HG02763 (cell line): ENCODE measurements around the gene LHX2.
A peak's percentile ranks its signal among the peaks of the same experiment; 100 is the strongest.
"Not testable (repeated sequence)": the region's sequence is repeated elsewhere in the genome, so short reads cannot be mapped to it uniquely, and the experiment has no call there.

Experiments
- ATAC-seq: cut with Tn5 transposase; IDR thresholded peaks from one replicate; pipeline ENCODE4 v1.9.1; 2021; ENCODE audit warnings: mild to moderate bottlenecking, moderate library complexity; ENCODE audit not compliant: unreplicated experiment

The LHX2 gene, protein sequence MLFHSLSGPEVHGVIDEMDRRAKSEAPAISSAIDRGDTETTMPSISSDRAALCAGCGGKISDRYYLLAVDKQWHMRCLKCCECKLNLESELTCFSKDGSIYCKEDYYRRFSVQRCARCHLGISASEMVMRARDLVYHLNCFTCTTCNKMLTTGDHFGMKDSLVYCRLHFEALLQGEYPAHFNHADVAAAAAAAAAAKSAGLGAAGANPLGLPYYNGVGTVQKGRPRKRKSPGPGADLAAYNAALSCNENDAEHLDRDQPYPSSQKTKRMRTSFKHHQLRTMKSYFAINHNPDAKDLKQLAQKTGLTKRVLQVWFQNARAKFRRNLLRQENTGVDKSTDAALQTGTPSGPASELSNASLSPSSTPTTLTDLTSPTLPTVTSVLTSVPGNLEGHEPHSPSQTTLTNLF

DNA sequence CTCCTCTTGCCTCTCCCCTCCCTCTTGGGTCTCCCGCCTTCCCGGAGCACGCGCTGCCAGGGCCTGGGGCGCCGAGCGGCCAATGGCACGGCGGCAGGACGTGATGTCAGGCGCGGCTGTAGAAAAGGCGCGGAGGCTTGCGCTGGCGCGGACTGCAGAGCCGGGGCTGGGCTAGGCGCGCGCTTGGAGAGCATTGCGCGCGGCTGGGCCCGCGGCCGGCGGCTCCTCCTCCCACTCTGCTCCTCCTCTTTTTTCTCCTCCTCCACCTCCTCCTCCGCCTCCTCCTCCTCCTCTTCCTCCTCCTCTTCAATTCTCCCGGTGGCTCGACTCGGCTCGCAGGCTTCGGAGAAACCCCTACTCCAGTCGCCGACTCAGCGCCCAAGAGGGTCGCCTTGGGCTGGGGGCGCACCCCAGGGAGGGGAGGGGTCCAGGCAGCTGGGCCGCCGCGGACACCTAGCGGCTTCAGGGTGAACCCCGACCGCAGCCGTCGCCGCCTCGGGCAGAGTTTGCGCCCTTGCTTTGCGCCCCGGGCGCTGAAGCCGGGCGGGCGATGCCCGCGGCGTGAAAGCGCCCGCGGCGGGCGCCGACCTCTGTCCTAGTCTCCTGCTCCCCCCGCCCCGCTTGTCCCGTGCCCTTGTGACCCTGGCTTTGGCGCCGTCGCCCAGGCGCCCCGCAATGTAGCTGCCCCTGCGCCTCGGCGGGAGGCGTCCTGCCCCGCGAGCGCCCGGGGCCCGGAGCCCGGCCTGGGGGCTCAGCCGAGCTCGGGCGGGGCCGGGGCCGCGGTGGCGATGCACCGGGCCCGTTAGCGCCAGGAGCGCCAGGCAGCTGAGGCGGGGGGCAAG lies at the start of gene LHX2:
Gene LHX2, plus strand, starts transcription at position 309 of the 842 bp plus-strand sequence. CDS start 581 bp downstream, outside the sequence.
- no peak for ATAC-seq

DNA sequence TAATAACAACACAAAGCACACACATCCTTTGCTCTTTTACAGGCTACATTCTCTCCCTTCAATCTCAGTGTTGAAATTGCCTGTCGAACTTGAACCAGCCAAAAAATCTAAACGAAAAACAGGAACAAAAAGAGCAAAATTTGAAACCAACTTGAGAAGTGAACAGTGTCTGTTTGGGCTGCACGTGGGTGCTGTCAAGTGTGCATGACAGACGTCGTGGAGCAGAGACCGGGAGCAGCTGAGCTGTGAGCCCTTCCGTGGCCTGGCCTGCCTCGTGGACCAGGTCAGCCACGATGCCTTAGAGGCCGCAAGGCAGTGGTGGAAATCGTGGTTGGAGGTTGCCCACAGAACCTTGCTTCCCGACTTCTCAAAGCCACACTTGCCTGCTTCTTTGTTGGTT lies 46.8 kb upstream of the LHX2 start:
- ATAC-seq: no peak

DNA sequence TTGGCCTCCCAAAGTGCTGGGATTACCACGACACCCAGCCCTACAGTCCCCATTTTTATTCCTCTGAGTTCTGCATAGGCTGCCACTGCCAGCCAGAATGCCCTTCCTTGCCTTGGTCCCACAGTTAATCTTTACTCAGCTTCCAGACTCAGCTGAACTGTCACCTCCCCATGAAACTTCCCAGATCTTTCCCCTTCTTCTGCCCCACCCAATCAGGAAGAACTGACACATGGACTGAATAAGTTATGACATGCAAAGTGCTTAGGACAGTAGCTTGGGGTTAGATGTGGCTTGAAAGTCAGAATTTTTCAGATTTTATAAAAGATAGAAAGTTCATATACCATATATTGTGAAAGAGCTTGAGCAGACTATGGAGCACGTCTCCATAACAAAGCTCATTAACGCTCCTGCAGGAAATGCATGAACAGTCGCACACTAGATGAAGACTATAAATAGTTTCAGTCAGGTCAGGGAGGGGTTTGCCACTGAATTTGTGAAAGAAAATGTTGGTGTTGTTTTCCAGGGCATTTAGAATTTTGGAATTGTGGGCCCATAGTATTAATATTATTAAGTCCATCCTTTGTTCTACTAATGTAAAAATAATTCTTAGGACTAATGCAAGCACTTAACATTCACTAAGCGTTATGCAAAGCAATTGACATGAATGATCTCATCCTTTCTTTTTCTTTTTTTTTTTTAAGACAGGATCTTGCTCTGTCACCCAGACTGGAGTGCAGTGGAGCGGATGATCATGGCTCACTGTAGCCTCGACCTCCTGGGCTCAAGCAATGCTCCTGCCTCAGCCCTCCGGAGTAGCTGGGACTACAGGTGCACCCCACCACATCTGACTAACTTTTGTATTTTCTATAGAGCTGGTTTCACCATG lies 45.5 kb upstream of the LHX2 start:
- ATAC-seq: no peak

DNA sequence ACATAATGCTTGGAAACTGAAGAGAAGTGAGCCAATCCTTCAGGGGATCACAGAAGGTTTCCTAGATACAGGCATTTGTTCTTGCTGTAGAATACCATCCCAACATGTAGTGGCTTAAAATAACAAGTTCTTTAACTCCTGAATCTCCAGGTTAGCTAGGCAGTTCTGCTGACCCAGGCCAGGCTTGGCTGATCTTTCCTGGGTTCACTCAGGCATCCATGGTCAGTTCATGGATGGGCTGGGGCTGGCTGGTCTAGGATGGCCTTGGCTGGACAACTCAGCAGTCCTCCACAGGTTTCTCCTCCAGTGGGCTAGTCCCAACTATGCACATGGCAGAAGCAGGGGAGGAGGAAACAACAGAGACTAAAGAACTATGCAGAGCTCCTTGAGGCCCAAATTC lies 44.2 kb upstream of the LHX2 start:
- no peak for ATAC-seq

DNA sequence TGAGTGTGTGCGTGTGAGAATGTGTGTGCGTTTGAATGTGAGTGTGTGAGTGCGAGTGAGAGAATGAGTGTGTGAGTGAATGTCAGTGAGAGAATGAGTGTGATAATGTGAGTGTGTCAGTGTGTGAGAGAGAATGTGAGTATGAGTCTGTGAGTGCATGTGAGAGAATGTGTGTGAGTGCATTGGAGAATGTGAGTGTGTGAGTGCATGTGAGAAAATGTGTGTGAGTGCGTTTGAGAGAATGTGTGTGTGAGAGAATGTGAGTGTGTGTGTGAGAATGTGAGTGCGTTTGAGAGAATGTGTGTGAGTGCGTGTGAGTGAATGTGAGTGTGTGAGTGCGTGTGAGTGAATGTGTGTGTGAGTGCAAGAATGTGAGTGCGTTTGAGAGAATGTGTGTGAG lies 39.0 kb upstream of the LHX2 start:
- no peak for ATAC-seq

DNA sequence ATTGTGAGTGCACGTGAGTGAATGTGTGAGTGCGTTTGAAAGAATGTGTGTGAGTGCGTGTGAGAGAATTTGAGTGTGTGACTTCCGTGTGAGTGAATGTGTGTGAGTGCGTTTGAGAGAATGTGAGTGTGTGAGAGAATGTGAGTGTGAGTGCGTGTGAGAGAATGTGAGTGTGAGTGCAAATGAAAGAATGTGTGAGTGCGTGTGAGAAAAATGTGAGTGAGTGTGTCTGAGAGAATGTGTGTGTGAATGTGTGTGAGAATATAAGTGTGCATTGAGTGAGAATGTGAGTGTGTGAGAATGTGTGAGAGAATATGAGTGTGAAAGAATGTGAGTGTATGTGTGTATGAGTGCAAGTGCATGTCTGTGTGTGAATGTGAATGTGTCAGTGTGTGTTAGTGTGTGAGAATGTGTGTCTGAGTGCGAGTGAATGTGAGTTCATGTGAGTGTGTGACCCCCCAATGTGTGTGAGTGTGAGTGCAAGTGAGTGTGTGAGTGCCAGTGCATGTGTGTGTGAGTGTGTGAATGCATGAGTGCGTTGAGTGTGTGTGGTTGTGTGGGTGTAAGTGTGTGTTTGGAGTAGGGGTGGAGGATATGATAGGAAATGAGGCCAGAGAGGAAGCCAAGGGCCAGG lies 37.9 kb upstream of the LHX2 start:
- no peak for ATAC-seq

DNA sequence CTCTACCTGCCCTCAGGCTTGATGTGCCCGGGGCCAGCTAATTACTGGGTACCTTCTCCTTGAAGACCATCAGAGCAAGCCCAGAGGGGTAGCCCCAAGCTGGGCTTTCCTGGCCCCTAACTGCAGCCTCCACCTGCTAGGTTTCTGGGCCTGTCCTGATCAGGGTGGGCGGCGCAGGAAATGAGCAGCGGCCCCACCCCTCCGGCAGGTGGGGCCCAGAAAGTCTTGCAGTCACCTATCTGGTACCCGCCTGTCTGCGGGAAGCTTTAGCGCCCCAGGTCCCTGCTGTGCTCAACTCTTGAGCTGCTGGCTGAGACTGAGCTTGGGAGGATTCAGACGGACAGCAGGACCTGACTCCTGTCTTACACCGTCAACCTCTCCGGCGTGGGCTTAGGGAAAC lies 37.1 kb upstream of the LHX2 start:
- no peak for ATAC-seq

DNA sequence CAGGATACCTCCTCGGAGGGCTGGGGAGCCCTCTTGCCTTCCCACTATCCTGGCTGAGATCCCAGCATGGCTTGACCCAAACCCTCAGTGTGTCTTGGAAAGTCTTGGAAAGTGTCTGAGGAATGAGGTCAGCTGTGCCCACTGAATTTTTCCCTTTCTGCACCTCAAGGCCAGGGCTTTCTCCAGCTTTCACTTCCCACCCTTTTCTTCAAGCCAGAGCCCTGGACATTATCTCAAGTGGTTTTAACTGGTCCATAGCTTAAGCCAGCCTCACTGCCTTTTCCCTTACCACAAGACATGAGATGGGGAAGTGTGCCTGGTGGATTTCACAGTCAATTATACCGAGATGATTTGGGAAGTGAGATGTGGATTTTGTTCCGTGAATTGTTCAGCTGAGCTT lies 35.7 kb upstream of the LHX2 start:
- no peak for ATAC-seq

DNA sequence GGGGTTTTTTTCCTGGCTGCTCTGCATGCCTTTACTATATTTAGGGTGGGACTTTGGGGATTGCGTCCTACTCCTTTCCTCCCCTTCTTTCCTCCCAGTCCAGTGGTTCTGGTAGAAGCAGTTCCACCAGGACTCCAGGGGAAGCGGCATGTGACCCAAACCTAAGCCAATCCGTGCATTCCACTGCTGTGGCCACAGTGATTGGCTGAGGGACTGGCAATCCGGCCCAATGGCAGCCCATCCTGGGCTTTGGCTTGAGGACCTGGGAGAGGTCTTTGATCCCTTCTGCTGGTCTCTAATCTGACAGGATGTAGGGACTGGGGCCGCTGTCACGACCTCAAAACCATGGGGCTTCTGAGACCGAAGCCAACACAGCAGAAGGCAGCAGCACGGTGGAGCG lies 35.0 kb upstream of the LHX2 start:
- ATAC-seq: not testable (repeated sequence)

DNA sequence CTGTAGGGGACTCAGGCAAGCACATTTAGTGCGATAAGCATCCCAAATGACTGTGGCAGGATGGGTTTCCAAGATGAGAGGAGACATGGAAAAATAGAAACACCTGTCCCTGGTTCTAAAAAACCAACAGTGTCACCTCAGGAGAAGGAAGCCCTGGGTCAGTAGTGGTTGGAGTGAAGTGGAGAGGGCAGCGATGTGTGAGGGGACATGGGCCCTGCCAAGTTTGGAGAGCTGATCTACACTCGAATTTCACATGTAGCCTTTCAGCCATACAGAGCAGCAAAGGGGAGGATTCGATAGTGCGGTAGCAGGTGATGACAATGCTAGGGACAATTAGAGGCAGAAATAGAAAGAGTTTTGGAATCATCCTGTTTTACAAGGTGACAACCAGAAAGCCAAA lies 32.6 kb upstream of the LHX2 start:
- ATAC-seq: no peak

DNA sequence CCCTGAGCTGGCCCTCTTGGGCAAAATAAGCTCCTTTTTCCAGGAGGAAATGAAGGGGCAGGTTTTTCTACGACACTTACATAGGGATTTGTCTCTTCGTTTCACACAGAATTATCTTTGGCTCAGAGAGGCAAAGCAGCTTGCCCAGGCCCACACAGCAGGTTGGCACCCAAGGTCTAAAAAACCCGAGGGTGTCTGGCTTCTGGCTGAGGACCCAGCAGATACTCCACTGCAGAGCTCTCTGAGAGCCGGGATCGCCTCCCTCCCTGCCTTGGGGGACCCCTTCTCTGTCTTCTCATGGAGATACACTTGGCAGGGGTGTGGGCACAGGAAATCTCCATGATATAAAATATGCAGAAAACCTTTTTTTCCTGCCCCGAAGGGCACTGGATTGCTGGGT lies 29.0 kb upstream of the LHX2 start:
- no peak for ATAC-seq

DNA sequence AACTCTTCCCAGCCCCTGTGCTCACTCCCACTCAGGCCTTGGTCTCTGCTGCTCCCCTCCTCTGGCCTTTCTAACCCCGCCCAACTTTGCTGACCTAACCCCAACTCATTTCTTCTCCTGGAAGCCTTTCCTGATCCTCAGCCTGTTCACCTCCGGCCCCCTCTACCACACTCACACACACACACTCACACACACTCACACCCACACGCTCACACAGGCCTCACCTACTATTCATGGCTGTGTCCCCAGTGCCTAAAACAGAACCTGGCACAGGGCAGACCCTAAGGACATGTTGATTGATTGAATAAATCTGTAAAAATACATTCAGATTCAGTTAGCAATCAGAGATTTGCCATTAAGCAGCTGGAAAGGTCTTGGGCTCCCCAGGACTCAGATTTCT lies 28.5 kb upstream of the LHX2 start:
- ATAC-seq: no peak

DNA sequence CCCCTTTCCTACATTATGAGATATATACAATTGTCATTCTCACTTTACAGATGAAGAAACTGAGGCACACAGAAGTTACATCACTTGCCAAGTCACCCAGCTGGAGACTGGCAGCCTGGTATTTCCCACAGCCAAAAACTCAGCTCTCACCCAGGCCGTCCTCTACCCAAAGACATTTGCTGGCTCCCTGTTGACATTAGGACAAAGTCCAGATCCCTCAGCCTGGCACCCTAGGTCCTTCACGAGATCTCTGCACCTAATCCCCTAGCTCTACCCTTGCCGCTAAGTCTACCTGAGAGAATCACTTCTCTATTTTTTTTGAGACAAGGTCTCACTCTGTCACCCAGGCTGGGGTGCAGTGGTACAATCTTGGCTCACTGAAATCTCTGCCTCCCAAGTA lies 26.8 kb upstream of the LHX2 start:
- no peak for ATAC-seq

DNA sequence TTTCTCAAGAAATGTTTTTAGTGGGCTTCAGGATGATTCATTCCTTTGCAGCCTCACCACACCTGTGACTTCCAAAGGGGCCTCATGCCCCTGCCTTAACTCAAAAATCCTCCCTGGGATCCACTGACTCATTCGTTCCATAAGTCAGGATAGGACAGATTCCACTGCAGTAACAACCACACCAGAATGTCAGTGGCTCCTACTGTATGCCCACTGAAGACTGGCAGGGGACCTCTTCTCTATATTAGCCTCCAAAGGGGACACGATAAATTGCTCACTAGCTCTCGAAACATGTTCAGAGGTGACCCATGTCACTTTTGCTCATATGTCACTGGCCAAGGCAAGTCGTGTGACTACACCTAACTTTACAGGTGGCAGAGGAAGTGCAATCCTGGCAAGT lies 25.7 kb upstream of the LHX2 start:
- ATAC-seq: no peak

DNA sequence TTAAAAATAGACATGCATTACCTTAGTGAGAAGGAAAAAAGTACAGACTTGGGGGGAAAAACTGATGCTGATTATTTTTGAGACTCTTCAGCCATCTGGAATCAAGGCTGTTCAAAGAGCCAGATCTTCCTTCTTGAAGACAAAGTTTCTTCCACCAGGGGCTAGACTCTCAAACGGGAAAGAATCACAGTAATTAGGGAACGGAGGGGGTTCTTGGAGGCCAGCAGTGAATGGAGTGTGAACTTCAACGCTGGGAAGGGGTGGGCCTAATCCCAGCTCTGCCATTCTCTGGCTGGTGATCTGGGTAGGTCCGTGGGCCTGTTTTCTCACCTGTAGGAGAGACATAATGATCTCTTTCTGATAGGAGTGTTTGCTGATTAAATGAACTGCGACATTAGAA lies 21.1 kb upstream of the LHX2 start:
- no peak for ATAC-seq

DNA sequence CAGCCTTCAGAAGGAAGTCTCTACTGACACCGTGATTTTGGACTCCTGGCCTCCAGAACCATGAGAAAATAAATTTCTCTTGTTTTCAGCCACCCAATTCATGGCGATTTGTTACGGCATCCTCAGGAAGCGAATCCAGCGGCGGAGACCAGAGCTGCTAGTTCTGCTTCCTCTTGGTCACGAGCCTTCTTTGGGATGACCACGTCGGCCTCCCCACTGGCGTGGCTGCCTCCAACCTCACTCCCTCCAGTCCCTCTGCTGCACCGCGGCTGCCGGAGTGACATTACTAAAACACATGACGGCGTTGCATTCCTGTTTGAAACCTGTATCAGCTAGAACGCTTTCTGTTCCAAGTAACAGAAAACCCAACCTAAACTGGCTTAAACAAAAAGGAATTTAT lies 18.9 kb upstream of the LHX2 start:
- ATAC-seq: not testable (repeated sequence)

DNA sequence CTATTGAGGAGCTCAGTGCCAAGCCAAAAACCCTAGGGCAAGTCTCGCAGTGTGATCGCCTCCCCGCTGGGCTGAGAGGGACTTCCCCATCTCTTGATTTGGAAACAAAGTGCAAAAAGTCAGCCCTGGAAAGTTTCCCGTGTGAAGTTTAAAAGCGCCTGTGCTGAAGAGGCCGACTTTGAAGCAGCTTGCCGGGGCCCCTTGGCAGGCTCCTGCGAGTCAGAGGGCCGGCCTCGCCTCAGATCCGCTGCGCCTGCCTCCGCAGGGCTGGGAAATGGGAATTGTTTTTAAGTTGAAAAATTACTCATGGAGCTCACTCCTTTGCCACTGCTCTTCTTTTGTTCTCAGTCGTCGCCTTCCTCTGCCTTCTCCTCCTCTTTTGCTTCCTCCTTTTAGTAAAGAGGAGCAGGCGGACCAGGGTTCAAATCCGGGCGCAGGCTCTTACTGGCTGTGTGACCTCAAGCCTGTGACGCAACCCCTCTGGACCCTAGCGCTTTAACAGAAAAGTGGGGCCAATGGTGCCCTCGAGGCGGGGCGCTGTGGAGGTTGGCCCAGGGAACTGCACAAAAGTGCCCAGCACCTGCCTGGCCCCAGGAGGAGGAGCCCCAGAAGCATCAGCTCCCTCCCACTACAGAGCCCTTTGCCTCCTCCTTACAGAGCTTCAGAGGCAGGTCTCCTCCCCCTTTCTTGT lies 14.7 kb upstream of the LHX2 start:
- ATAC-seq: no peak

DNA sequence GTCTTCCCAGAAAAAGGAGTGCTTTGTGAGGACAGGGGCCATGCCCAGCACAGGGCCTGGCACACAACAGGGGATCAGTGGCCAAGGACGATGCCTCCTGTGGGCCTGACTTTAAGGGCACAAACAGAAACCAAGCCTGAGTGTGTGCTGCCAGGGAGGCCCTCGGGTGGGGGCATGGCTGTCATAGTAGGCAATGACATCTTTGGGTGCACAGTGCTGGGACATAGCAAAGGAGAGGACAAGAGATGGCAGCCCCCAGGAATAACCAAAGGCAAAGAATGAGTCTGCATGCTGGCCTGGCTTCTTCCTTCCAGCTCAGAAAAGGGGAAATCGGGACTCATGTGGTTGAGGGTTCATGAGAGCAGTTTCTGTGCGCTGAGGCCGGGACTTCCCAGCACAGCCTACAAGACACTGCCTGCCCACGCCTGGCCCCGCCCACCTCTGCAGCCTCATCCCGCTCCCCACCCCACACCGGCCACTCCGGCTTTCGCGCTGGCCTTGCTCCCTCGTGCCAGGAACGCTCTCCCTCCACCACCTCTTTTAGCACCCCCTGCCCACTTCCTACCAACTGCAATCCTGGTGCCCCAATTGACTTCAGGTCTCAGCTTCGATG lies 13.8 kb upstream of the LHX2 start:
- peak; percentile 54 for ATAC-seq

DNA sequence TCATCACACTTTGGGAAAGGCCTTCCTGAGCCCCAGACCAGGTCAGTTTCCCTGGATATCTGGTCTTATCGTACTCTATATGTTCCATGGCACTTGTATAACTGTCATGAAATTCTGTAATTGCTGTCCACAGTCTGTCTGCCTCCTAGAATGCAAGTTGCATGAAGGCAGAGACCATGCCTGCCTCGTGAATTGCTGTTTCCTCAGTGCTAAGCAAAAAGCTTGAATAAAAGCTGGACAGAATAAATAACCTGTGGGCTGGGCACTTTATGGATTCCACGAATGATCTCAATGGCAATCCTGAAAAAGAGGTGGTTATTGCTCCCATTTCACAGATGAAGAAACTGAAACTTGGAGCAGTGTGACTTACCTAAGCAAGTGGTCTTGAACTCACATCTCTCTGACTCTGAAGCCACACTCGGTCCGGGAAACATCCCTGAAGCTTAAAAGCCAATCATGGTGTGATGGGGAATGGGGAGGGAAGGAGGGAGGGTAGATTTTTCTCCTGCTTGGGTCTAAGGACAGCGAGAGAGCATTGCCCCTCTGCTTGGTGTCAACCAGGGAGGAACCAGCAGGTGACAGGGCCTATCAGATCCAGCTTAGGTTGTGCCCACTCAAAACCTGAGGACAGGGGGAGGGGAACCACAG lies 13.2 kb upstream of the LHX2 start:
- no peak for ATAC-seq
